Upper lobe of right lung (tissue), 1 donor: ENCODE measurements around the gene CNTN2. TPM values are rescaled to one million over a fixed set of nuclear protein-coding genes. Genes with fewer than 3 reads are reported as not detected.

Experiments used
- ATAC-seq: fragments of 200-7000 bp; cut with Tn5 transposase; one replicate; pipeline ENCODE4 v1.9.1; 2020; ENCODE audit warnings: mild to moderate bottlenecking, moderate library complexity
- DNase-seq: peaks from one replicate; pipeline ENCODE4 v3.0.0-alpha.2; 2020
- H3K27ac ChIP-seq: fragments of 200-600 bp; one replicate; pipeline ENCODE4 v1.8.0; 2022
- H3K27me3 ChIP-seq: fragments of 200-600 bp; one replicate; pipeline ENCODE4 v1.8.0; 2022; ENCODE audit warnings: mild to moderate bottlenecking
- H3K36me3 ChIP-seq: fragments of 200-600 bp; one replicate; pipeline ENCODE4 v1.8.0; 2022
- H3K4me1 ChIP-seq: fragments of 200-600 bp; one replicate; pipeline ENCODE4 v1.8.0; 2022
- H3K4me3 ChIP-seq: fragments of 200-600 bp; one replicate; pipeline ENCODE4 v1.8.0; 2022; ENCODE audit warnings: mild to moderate bottlenecking
- H3K9me3 ChIP-seq: fragments of 200-600 bp; one replicate; pipeline ENCODE4 v1.8.0; 2022
- CTCF ChIP-seq: fragments of 200-600 bp; IDR thresholded peaks from one replicate; pipeline ENCODE4 v1.8.0; 2022; ENCODE audit warnings: antibody characterized with exemption
- intact Hi-C: fragments of 100-400 bp; cut with DNase I; formaldehyde crosslinking; loops from one replicate; pipeline ENCODE4 v1.11.0; 2022
- total RNA-seq: library from RNA; stranded (reverse); fragmentation: NEBNext Ultra II Directional; extraction: Animal tissue kit (Norgen Biotek cat#: 25700); gene quantifications from one replicate; pipeline ENCODE4 v1.2.1, GENCODE V29; 2021
- donor health status: DM: no; HTN: yes; CAD: no; lungs with severe emphysema.

Gene CNTN2
- total RNA-seq, 1 donor from 2014 or later: not detected

DNA sequence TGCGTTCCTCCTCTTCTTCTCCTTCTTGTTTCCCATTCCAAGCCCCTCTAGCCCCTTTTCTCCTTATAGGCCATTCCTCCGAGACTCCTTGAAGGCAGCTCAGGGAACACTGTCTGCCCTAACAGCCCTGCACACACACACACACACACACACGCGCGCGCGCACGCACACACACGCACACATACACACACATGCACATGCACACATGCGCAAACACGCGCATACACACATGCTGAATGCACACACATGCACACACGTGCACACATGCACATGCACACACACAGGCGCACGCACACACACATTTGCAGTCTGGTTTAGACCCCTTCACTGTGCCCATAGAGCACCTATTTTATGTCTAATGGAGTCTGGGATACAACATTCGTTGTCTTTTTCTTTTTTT, 17.8 kb upstream of the CNTN2 start:
- no peak for DNase-seq
- no peak for ATAC-seq
- intact Hi-C loops: no loop called here
- Histone ChIP-seq H3K4me3 (no peak overlapping the region), H3K36me3 (no peaks in the 10 kb centered on the region), H3K4me1 (no peaks in the 10 kb centered on the region), H3K9me3 (no peaks in the 10 kb centered on the region), H3K27ac (no peak overlapping the region), H3K27me3 (peaks cover 8% of the 10 kb centered on the region)
- no peak for TF ChIP-seq CTCF

DNA sequence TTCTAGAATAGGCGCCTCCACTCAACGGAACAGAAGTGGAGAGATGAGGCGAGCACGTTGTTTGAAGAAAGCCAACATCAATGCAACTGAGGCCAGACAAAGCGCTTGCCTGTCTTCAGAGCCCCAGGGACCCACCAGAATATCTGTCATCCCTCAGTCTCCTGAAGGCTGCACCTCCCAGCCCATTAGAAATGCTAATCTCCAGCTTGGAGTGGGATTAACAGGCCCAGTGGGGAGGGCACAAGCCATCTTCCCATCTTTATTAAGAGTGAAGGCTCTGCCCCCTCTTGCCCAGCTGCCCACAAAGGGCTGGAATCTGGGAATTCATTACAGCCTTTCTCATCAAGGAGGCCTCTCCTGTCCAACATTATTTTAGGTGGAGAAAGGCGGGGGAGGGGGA, 16.8 kb upstream of the CNTN2 start:
- ATAC-seq (no peak), DNase-seq (no peak)
- Histone ChIP-seq H3K9me3 (no peaks in the 10 kb centered on the region), H3K4me1 (no peaks in the 10 kb centered on the region), H3K4me3 (no peak overlapping the region), H3K27me3 (peaks cover 8% of the 10 kb centered on the region), H3K36me3 (no peaks in the 10 kb centered on the region), H3K27ac (no peak overlapping the region)
- no peak for TF ChIP-seq CTCF
- intact Hi-C loops: no loop called here

DNA sequence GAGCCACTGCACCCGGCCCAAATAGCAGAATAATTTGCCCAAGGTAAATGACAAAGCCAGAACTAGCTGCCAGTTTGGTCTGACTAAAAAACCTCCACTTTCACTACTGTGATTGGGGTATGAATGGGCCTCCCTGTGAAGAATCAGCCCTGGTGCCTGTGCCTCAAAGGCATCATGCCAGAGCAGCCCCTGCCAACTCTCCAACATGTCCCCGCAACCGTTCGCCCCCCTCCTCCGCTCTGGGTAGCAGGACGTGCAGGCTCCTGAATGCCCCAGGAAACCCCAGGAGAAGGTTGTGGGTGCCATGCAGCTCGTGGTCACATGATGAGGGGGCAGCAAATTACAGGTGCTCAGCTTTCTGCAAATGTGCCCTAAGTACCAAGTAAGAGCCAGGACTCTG, 14.6 kb upstream of the CNTN2 start:
- no peaks in the 10 kb centered on the region for H3K9me3 ChIP-seq
- H3K27ac ChIP-seq: no peak overlapping the region
- ATAC-seq (no peak), DNase-seq (no peak)
- H3K27me3 ChIP-seq: peaks cover 8% of the 10 kb centered on the region
- H3K4me1 ChIP-seq: no peaks in the 10 kb centered on the region
- H3K4me3 ChIP-seq: no peak overlapping the region
- H3K36me3 ChIP-seq: no peaks in the 10 kb centered on the region
- TF ChIP-seq CTCF: no peak
- intact Hi-C loops: no loop called here

- no peaks in the 10 kb centered on the region for H3K36me3 ChIP-seq
- no peak for ATAC-seq
Measured at GRCh38 chr1:205028924-205029323, 14.1 kb upstream of the CNTN2 start.

DNA sequence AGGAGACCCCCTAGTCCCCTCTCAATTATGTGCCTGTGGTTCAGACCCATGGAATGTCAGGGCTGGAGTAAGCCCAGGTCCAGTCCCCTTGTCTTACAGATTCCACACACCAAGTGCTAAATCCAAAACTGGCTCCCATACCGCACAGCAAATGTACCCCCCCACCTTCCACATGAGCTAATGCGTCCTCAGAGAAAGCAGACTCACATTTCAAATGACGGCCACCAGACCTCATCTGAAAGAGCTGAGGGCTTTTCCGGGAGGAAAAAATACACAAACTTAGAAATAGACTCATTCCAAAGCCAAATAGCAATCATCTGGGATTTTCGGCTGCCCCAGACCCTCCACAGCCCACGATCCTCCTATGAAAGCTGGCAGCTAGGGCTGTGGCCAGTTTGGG, 12.8 kb upstream of the CNTN2 start:
- TF ChIP-seq CTCF: no peak
- Histone ChIP-seq H3K27me3 (peaks cover 8% of the 10 kb centered on the region), H3K4me3 (no peak overlapping the region), H3K4me1 (no peaks in the 10 kb centered on the region), H3K9me3 (no peaks in the 10 kb centered on the region), H3K27ac (no peak overlapping the region), H3K36me3 (no peaks in the 10 kb centered on the region)
- ATAC-seq: no peak
- DNase-seq: no peak
- intact Hi-C loops: no loop called here

More at GRCh38 chr1:205028924-205029323, 14.1 kb upstream of the CNTN2 start:
- Histone ChIP-seq H3K9me3 (no peaks in the 10 kb centered on the region), H3K4me1 (no peaks in the 10 kb centered on the region), H3K27me3 (peaks cover 8% of the 10 kb centered on the region), H3K27ac (no peak overlapping the region), H3K4me3 (no peak overlapping the region)
- intact Hi-C loops: no loop called here
- DNase-seq: no peak
- TF ChIP-seq CTCF: no peak

- ATAC-seq (no peak), DNase-seq (no peak)
- H3K27ac ChIP-seq: no peak overlapping the region
- TF ChIP-seq CTCF: no peak
- no peaks in the 10 kb centered on the region for H3K4me1 ChIP-seq
- intact Hi-C loops: no loop called here
- no peaks in the 10 kb centered on the region for H3K9me3 ChIP-seq
- H3K4me3 ChIP-seq: no peak overlapping the region
- H3K27me3 ChIP-seq: peaks cover 8% of the 10 kb centered on the region
- no peaks in the 10 kb centered on the region for H3K36me3 ChIP-seq
Measured at GRCh38 chr1:205030896-205031295, 12.1 kb upstream of the CNTN2 start.
